ENCODE results near the gene MAP3K10. TPM values are rescaled to one million over a fixed set of nuclear protein-coding genes. Genes with fewer than 3 reads are reported as not detected.

The MAP3K10 gene
- 12.8 TPM for total RNA-seq

GRCh38 chr19:40190891-40191835 is at the start of gene MAP3K10:
Gene MAP3K10 (plus strand): TSS chr19:40191426. CDS start chr19:40192032, 606 bp downstream.

GRCh38 chr19:40217934-40218890 is 27.0 kb downstream of the MAP3K10 start, which contains the start of gene TTC9B:
Gene TTC9B (minus strand): TSS chr19:40218384. CDS start chr19:40218381, 3 bp downstream.

Other genes starting within 250 kb of the MAP3K10 start
- 64.5 TPM for gene PSMC4, start 220.3 kb upstream of the MAP3K10 start, total RNA-seq
- 19.0 TPM for gene ZNF546, start 194.4 kb upstream of the MAP3K10 start, total RNA-seq
- gene ZNF780B, start 135.2 kb upstream of the MAP3K10 start, total RNA-seq = 61.4 TPM
- gene ZNF780A, start 100.5 kb upstream of the MAP3K10 start, total RNA-seq = 56.6 TPM
- 5.7 TPM for gene TTC9B, start 27.0 kb downstream of the MAP3K10 start, total RNA-seq
- gene CCNP, start 35.3 kb downstream of the MAP3K10 start, total RNA-seq = not detected
- 174 TPM for gene AKT2, start 93.9 kb downstream of the MAP3K10 start, total RNA-seq
- gene C19orf47, start 157.0 kb downstream of the MAP3K10 start, total RNA-seq = 16.4 TPM
- 371 TPM for gene PLD3, start 157.3 kb downstream of the MAP3K10 start, total RNA-seq
- not detected for gene HIPK4, start 198.8 kb downstream of the MAP3K10 start, total RNA-seq
- gene PRX, start 222.0 kb downstream of the MAP3K10 start, total RNA-seq = 13.4 TPM
- gene SERTAD1, start 234.6 kb downstream of the MAP3K10 start, total RNA-seq = 4.1 TPM